ENCODE results near the gene HDLBP. TPM values are rescaled to one million over a fixed set of nuclear protein-coding genes. Genes with fewer than 3 reads are reported as not detected.
A peak's percentile ranks its signal among the peaks of the same experiment; 100 is the strongest.

HDLBP gene
- 267 and 279 TPM in 2 replicates for total RNA-seq (2014; rRNA removed; shearing (Covaris generic); ENCODE audit: low replicate concordance)

GRCh38 chr2:241315093-241315878 is at the start of gene HDLBP:
HDLBP (minus strand) TSS chr2:241315672; CDS start chr2:241266869, 48,803 bp downstream.
- DNase-seq (ENCODE audit: low read depth) = peak; percentile 95
- in situ Hi-C loops (cut with HindIII; ENCODE audit: low pct_unique_long_range_greater_than_20kb, low sequenced_read_pairs) = no loop called here

DNA sequence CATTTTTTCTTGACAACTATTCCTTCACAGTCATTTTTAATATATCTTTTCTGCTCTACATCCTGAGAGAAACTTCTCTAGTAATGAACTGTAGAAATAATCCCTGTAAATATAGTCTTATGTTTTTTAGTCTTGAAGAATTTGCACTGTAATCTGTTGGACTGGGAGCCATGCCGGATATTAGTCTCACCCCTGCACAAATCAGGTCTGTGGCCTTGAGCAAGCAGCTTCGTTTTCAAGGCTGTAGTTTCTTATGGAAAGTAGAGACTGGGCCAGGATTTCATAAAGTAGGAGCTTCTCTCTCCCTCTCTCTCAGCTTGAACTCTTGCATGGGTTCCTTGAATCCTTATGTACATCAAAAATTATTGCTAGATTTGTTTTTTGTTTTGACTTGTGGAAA is 49.3 kb upstream of the HDLBP start:
- DNase-seq (ENCODE audit: low read depth) = no peak
- in situ Hi-C loops (cut with HindIII; ENCODE audit: low pct_unique_long_range_greater_than_20kb, low sequenced_read_pairs) = no loop called here

DNA sequence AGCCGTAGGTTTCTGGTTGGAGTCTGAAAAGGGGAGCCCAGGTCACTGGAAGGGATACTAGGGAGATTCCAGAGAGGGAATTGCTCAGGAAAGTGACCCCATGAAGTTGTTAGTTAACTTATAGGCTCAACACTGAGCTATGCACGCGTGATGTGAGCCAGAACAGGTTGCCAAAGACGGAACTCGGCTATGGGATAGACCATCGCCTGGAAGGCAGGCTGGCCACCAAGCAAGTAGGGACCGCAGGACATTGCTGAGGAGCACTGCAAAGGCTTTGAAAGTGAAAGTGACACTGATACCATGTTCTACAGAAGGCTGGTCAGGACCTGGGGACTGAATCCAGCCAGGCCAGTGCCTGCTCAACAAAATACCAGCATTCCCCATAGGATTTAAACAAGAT is 48.0 kb upstream of the HDLBP start:
- DNase-seq (ENCODE audit: low read depth) = no peak
- in situ Hi-C loops (cut with HindIII; ENCODE audit: low pct_unique_long_range_greater_than_20kb, low sequenced_read_pairs) = no loop called here

- in situ Hi-C loops (cut with HindIII; ENCODE audit: low pct_unique_long_range_greater_than_20kb, low sequenced_read_pairs) = no loop called here
- no peak for DNase-seq (ENCODE audit: low read depth)
These were observed 44.1 kb upstream of the HDLBP start for GRCh38 chr2:241359481-241360045.

- DNase-seq (ENCODE audit: low read depth) = no peak
- in situ Hi-C loops (cut with HindIII; ENCODE audit: low pct_unique_long_range_greater_than_20kb, low sequenced_read_pairs) = no loop called here
These were observed 43.0 kb upstream of the HDLBP start for GRCh38 chr2:241358470-241358869.

DNA sequence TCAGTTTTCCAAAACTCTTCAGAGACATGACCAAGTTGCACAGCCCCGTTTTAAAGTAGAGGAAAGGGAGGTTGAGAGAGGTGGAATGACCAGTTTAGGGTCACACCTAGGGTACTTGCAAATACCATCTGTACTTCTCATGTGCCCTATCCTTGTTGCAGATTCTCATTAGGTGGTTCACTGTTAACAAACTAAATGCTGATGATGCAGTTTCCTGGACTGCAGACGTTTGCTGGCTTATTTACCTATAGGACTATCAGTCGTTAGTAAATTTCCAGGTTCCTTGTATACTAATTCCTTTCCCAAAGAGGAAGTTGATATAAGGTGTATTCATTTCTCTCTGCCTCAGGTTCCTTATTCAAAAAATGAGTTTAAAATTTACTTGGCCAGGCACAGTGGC is 42.1 kb upstream of the HDLBP start:
- in situ Hi-C loops (cut with HindIII; ENCODE audit: low pct_unique_long_range_greater_than_20kb, low sequenced_read_pairs) = no loop called here
- DNase-seq (ENCODE audit: low read depth) = no peak

GRCh38 chr2:241356871-241357260 is 41.4 kb upstream of the HDLBP start:
- in situ Hi-C loops (cut with HindIII; ENCODE audit: low pct_unique_long_range_greater_than_20kb, low sequenced_read_pairs) = no loop called here
- DNase-seq (ENCODE audit: low read depth) = no peak

DNA sequence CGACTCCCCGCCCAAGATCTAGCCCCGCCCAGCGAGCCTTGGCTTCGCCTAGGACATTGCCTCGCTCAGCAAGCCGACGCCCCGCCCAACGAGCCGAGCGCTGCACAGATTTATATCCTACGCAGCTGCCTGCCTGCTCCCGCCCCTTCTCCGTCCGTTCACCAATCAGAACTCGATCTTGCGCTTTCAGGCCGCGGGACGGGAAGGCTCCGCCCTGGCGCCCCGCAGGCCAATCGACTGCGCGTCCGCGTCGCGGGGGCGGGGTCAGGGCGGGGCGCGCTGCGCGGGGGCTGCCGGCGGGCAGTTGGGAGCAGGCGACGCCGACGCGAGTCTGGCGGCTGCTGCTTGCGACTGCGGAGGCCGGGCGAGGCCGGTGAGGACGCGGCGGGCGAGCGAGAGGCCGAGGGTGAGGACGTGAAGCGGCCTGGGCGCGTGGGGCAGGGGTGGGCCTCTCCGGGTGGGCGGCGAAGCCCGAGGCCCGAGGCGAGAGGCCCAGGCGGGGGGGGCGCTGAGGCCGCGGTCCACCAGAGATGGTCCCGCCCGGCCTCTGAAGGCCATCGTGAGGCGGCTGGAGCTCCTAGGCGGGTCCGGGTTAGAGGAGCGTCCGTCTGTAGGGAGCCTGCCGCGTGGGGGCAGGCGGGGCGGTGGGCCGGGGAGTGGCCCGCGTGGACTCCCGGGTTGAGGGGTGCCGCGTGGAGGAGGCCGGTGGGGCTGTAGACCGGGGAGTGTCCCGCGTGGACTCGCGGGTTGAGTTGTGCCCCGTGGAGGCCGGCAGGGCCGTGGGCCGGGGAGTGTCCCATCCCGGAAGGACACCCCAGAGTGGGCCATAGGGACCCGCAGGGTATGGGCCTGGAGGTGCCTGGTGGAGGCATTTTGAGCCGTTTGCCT is 40.8 kb upstream of the HDLBP start, which contains the start of gene FARP2:
FARP2 (plus strand) TSS at position 303 of the 888 bp plus-strand sequence. CDS start 16,823 bp downstream, outside the sequence.
- in situ Hi-C loops (cut with HindIII; ENCODE audit: low pct_unique_long_range_greater_than_20kb, low sequenced_read_pairs) = no loop called here
- DNase-seq (ENCODE audit: low read depth) = peak; percentile 92

GRCh38 chr2:241354668-241355658 is 39.5 kb upstream of the HDLBP start:
- DNase-seq (ENCODE audit: low read depth) = peak; percentile 74
- in situ Hi-C loops (cut with HindIII; ENCODE audit: low pct_unique_long_range_greater_than_20kb, low sequenced_read_pairs) = no loop called here

GRCh38 chr2:241352227-241352626 is 36.8 kb upstream of the HDLBP start:
- in situ Hi-C loops (cut with HindIII; ENCODE audit: low pct_unique_long_range_greater_than_20kb, low sequenced_read_pairs) = no loop called here

GRCh38 chr2:241351640-241352031 is 36.2 kb upstream of the HDLBP start:
- peak; percentile 79 for DNase-seq (ENCODE audit: low read depth)
- in situ Hi-C loops (cut with HindIII; ENCODE audit: low pct_unique_long_range_greater_than_20kb, low sequenced_read_pairs) = no loop called here

More at GRCh38 chr2:241352227-241352626, 36.8 kb upstream of the HDLBP start:
- DNase-seq (ENCODE audit: low read depth) = no peak

- in situ Hi-C loops (cut with HindIII; ENCODE audit: low pct_unique_long_range_greater_than_20kb, low sequenced_read_pairs) = no loop called here
- peak; percentile 87 for DNase-seq (ENCODE audit: low read depth)
These were observed 35.6 kb upstream of the HDLBP start for GRCh38 chr2:241350878-241351639.

DNA sequence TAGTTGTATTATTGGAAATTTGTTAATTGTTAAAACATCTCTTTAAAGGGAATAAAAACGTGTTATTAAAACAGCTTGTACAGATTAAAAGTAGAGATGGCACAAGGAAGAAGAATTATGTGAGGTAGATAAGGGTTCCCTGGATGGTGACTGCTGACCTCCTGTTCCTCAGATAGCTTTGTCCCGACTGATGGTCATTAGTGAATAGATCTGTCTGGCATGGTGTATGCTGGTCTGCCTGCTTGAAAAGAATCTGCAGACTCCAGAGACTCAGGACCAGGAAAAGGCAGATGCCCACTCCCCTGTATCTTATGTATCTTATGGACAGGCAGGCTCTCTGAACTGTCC is 35.0 kb upstream of the HDLBP start:
- DNase-seq (ENCODE audit: low read depth) = no peak
- in situ Hi-C loops (cut with HindIII; ENCODE audit: low pct_unique_long_range_greater_than_20kb, low sequenced_read_pairs) = no loop called here

- no peak for DNase-seq (ENCODE audit: low read depth)
- in situ Hi-C loops (cut with HindIII; ENCODE audit: low pct_unique_long_range_greater_than_20kb, low sequenced_read_pairs) = no loop called here
These were observed 34.5 kb upstream of the HDLBP start for GRCh38 chr2:241349941-241350340.

DNA sequence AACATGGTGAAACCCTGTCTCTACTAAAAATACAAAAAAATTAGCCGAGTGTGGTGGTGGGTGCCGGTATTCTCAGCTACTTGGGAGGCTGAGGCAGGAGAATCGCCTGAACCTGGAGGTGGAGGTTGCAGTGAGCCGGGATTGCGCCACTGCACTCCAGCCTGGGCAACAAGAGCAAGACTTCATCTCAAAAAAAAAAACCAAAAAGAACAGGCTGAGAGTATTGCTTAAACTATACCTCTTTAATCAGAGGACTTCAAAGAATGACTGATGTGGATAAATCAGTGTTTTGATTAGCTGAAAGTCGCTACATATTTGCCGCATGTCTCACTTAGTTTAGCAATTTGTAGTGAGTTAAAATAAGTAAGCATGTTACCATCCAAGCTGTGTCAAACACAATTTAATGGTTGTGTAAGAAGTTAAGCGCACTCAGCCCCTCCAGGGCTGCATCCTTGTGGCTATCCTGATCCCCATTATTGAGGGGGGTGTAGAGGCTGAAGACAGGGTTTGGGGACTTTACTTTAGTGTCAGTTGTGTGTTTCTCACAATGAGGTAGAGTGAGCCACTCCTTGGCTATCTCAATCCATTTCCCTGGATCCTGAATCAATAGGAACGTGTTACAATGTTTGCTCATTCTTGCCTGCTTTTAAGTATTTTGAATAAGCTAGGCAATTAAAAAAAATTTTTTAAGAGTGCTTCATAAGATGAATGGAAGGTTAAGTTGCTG is 29.6 kb upstream of the HDLBP start:
- in situ Hi-C loops (cut with HindIII; ENCODE audit: low pct_unique_long_range_greater_than_20kb, low sequenced_read_pairs) = no loop called here
- DNase-seq (ENCODE audit: low read depth) = no peak

DNA sequence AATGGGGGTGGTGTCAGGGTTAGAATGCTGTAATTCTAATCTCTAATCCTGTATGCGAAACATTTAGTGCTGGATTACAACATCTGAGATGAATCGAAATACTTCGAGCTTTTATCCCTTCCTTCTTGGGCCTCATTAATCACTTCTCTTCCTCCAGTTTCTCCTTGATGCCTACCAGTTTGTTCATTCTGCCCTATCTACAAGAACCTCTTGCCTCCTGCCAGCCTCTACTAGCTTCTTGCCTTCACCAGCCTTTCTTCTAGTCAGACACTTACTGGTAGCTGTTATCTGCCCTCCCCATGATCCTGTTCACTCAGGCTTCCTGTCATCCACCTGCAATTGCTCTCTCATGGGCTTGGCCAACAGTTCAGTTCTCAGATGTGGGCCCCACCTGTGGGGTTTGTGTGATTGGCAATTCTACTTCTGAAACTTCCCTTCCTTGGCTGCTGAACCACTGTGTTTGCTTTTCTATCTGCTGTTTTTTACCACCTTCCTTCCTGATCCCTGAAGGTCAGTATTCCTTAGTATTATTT is 25.2 kb upstream of the HDLBP start:
- in situ Hi-C loops (cut with HindIII; ENCODE audit: low pct_unique_long_range_greater_than_20kb, low sequenced_read_pairs) = no loop called here

More for the DNA sequence above, 25.2 kb upstream of the HDLBP start:
- DNase-seq (ENCODE audit: low read depth) = no peak
